Endothelial cell (in vitro differentiated cells): ENCODE measurements around the gene CTDSP1. TPM values are rescaled to one million over a fixed set of nuclear protein-coding genes. Genes with fewer than 3 reads are reported as not detected.
A peak's percentile ranks its signal among the peaks of the same experiment; 100 is the strongest.

Experiments used
- DNase-seq: peaks from one replicate; pipeline ENCODE4 v3.0.0; 2021; ENCODE audit warnings: low spot score
- H3K27ac Mint-ChIP-seq: one replicate; pipeline ENCODE4 v1.8.0; 2021; ENCODE audit warnings: mixed read lengths, inconsistent platforms; ENCODE audit not compliant: unreplicated experiment
- H3K27me3 Mint-ChIP-seq: one replicate; pipeline ENCODE4 v1.8.0; 2021; ENCODE audit warnings: mild to moderate bottlenecking, moderate library complexity, mixed read lengths, inconsistent platforms; ENCODE audit not compliant: unreplicated experiment
- H3K36me3 Mint-ChIP-seq: one replicate; pipeline ENCODE4 v1.8.0; 2021; ENCODE audit warnings: mild to moderate bottlenecking, low read depth, mixed read lengths, inconsistent platforms; ENCODE audit not compliant: unreplicated experiment
- H3K4me1 Mint-ChIP-seq: one replicate; pipeline ENCODE4 v1.8.0; 2021; ENCODE audit warnings: mild to moderate bottlenecking, mixed read lengths, inconsistent platforms; ENCODE audit not compliant: unreplicated experiment
- H3K4me3 Mint-ChIP-seq: one replicate; pipeline ENCODE4 v1.8.0; 2021; ENCODE audit warnings: mild to moderate bottlenecking, mixed read lengths, inconsistent platforms; ENCODE audit not compliant: unreplicated experiment
- H3K9me3 Mint-ChIP-seq: one replicate; pipeline ENCODE4 v1.8.0; 2021; ENCODE audit warnings: mixed read lengths, inconsistent platforms; ENCODE audit not compliant: unreplicated experiment
- total RNA-seq: library from RNA; stranded (reverse); fragmentation: NEBNext Ultra II Directional; extraction: Animal tissue kit (Norgen Biotek cat#: 25700); gene quantifications from one replicate; pipeline ENCODE4 v1.2.1, GENCODE V29; 2021; ENCODE audit not compliant: unreplicated experiment
- TF ChIP-seq, protein P1 (sequence below): fragments of 200-600 bp; sonication (generic); IDR thresholded peaks from one replicate; pipeline ENCODE4 v1.5.0; 2021; ENCODE audit warnings: antibody characterized with exemption; ENCODE audit not compliant: unreplicated experiment

The CTDSP1 gene
- total RNA-seq, 1 donor from 2014 or later, result 106 TPM

DNA sequence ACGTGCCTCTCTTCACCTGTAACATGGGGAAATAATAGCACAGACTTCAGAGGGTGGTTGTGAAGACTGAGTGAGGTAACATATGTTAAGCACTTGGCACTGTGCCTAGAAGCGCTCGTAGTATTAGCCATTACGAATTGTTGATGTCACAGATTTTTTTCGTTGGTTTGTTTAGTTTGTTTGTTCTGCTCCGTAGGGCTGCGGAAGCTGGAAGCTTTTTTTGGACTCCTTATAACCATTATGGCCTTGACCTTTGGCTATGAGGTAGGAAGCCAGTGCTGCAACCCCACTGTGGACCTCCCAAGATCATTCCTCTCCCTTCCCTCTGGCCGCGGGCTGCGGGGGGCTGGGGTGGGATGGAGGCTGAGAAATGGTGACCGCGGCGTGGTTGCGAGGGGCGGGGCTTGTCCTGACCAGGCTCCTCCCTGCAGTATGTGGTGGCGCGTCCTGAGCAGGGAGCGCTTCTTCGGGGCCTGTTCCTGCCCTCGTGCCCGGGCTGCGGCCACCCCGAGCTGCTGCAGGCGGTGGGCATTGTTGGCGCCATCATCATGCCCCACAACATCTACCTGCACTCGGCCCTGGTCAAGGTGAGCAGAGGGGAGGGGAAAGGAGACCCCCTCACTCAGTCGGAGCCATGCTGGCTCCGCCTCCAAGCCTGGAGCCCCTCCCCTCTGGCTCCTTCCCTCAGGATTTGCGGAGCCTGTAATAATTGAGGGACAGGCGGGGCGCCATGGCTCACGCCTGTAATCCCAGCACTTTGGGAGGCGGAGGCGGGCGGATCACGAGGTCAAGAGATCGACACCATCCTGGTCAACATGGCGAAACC lies 12.1 kb upstream of the CTDSP1 start:
- Mint-ChIP-seq H3K27ac (no peak overlapping the region), H3K4me3 (peak overlapping the region; percentile 47), H3K9me3 (no peaks in the 10 kb centered on the region), H3K27me3 (peaks cover 4% of the 10 kb centered on the region), H3K36me3 (no peaks in the 10 kb centered on the region), H3K4me1 (peaks cover 3% of the 10 kb centered on the region)
- peak; percentile 41 for DNase-seq
- TF ChIP-seq, protein P1, sequence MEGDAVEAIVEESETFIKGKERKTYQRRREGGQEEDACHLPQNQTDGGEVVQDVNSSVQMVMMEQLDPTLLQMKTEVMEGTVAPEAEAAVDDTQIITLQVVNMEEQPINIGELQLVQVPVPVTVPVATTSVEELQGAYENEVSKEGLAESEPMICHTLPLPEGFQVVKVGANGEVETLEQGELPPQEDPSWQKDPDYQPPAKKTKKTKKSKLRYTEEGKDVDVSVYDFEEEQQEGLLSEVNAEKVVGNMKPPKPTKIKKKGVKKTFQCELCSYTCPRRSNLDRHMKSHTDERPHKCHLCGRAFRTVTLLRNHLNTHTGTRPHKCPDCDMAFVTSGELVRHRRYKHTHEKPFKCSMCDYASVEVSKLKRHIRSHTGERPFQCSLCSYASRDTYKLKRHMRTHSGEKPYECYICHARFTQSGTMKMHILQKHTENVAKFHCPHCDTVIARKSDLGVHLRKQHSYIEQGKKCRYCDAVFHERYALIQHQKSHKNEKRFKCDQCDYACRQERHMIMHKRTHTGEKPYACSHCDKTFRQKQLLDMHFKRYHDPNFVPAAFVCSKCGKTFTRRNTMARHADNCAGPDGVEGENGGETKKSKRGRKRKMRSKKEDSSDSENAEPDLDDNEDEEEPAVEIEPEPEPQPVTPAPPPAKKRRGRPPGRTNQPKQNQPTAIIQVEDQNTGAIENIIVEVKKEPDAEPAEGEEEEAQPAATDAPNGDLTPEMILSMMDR, result no peak

DNA sequence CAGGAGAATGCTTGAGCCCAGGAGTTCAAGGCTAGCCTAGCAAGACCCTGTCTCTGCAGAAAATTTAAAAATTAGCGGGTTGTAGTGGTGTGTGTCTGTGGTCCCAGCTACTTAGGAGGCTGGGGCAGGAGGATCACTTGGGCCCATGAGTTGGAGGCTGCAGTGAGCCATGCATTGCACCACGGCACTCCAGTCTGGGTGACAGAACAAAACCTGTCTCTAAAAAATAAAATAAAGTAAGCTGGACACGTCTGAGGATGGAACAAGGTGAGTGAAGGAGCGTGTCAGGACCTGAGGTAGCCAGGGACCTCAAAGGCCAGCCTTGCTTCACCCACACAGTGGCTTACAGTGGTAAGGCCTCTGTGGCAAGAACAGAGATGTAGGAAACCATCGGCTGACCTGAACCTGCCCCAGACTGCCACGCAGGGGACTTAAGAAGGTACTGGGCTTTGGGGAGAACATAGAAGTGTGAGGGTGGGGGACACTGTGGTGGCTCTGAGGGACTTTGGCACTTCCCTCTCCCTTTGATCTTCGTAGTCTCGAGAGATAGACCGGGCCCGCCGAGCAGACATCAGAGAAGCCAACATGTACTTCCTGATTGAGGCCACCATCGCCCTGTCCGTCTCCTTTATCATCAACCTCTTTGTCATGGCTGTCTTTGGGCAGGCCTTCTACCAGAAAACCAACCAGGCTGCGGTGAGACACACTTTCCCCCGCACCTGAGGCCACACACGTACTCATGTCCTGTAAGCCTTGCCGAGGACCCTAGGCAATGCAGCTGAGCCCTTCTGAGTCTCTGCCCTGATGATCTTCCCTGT lies 10.1 kb upstream of the CTDSP1 start:
- peaks cover 3% of the 10 kb centered on the region for H3K4me1 Mint-ChIP-seq

DNA sequence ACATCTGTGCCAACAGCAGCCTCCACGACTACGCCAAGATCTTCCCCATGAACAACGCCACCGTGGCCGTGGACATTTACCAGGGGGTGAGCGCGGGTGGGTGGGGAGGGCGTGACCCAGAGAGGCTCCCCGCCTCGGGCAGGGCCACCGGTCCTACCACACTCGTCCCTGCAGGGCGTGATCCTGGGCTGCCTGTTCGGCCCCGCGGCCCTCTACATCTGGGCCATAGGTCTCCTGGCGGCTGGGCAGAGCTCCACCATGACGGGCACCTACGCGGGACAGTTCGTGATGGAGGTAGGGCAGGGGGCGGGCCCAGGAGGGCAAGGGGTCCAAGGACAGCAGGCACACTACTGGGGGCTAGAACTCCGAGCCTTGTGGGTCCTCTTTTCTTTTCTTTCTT lies 8.5 kb upstream of the CTDSP1 start:
- H3K4me1 Mint-ChIP-seq, result peaks cover 7% of the 10 kb centered on the region
- H3K36me3 Mint-ChIP-seq, result no peaks in the 10 kb centered on the region
- H3K4me3 Mint-ChIP-seq, result no peak overlapping the region
- H3K27me3 Mint-ChIP-seq, result no peaks in the 10 kb centered on the region
- TF ChIP-seq, protein P1, result no peak
- H3K27ac Mint-ChIP-seq, result no peak overlapping the region
- H3K9me3 Mint-ChIP-seq, result no peaks in the 10 kb centered on the region
- DNase-seq, result no peak

More for the DNA sequence above, 10.1 kb upstream of the CTDSP1 start:
- DNase-seq, result no peak
- H3K36me3 Mint-ChIP-seq, result no peaks in the 10 kb centered on the region
- H3K27ac Mint-ChIP-seq, result no peak overlapping the region
- H3K9me3 Mint-ChIP-seq, result no peaks in the 10 kb centered on the region
- no peak overlapping the region for H3K4me3 Mint-ChIP-seq
- H3K27me3 Mint-ChIP-seq, result peaks cover 2% of the 10 kb centered on the region
- TF ChIP-seq, protein P1, result no peak

DNA sequence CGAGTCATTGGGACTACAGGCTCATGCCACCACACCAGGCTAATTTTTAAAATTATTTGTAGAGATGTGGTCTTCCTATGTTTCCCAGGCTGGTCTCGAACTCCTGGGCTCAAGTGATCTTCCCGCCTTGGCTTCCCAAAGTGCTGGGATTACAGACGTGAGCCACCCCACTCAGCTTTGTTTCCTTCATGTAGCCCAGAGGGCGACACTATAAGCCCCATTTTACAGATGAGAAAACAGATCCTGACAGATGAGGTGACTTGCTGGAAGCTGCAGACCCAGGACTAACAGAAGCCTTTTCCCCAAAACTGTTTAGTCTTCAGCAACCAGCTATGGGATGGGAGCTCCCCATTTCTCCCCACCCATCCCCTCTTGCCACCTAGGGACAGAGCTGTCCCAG lies 7.2 kb upstream of the CTDSP1 start:
- Mint-ChIP-seq H3K36me3 (no peaks in the 10 kb centered on the region), H3K27me3 (peaks cover 5% of the 10 kb centered on the region), H3K4me1 (peaks cover 14% of the 10 kb centered on the region), H3K4me3 (no peak overlapping the region), H3K27ac (no peak overlapping the region), H3K9me3 (no peaks in the 10 kb centered on the region)
- DNase-seq, result no peak
- TF ChIP-seq, protein P1, result no peak
